CD14-positive monocyte (primary cell): ENCODE measurements around the gene MGAT4C. TPM values are rescaled to one million over a fixed set of nuclear protein-coding genes. Genes with fewer than 3 reads are reported as not detected.

Experiments used
- DNase-seq, 3 donors: peaks; one replicate each; pipeline ENCODE4 v3.0.0-alpha.2; 2011 to 2022
- H2AFZ ChIP-seq: 2 replicates; pipeline ENCODE4 v1.6.0; 2012; ENCODE audit warnings: mild to moderate bottlenecking, low read depth, low read length, inconsistent platforms; ENCODE audit not compliant: insufficient read depth, poor library complexity, severe bottlenecking
- H3K27ac ChIP-seq, 2 donors: 1 replicate in 1 of 2; 2 replicates in 1 of 2; pipeline ENCODE4 v1.5.1; 2012 to 2013; ENCODE audit warnings: low read length in 2 of 2, control low read depth in 1 of 2, inconsistent platforms in 1 of 2, low read depth in 1 of 2, mild to moderate bottlenecking in 1 of 2
- H3K27me3 ChIP-seq, 2 donors: one replicate each; pipeline versions ENCODE4 v1.6.0 to v1.6.1; 2011 to 2013; ENCODE audit warnings: low read length in 2 of 2; ENCODE audit not compliant: control insufficient read depth in 2 of 2, insufficient read depth in 2 of 2
- H3K36me3 ChIP-seq, 2 donors: replicated peaks in 1 of 2; 1 replicate in 1 of 2; 2 replicates in 1 of 2; pipeline versions ENCODE4 v1.5.1 to v1.6.1; 2012 to 2013; ENCODE audit warnings: low read length in 2 of 2, control low read depth in 1 of 2, inconsistent platforms in 1 of 2, mild to moderate bottlenecking in 1 of 2; ENCODE audit not compliant: insufficient read depth in 2 of 2, control insufficient read depth in 1 of 2
- H3K4me1 ChIP-seq, 2 donors: 1 replicate in 1 of 2; 2 replicates in 1 of 2; pipeline versions ENCODE4 v1.5.1 to v1.6.1; 2012 to 2013; ENCODE audit warnings: low read length in 2 of 2, control low read depth in 1 of 2, inconsistent platforms in 1 of 2, mild to moderate bottlenecking in 1 of 2, moderate library complexity in 1 of 2; ENCODE audit not compliant: insufficient read depth in 2 of 2, control insufficient read depth in 1 of 2
- H3K4me2 ChIP-seq: replicated peaks from 2 replicates; pipeline ENCODE3; 2012; ENCODE audit warnings: low read length, moderate library complexity, mild to moderate bottlenecking; ENCODE audit not compliant: poor library complexity, severe bottlenecking; ENCODE audit errors: extremely low read depth
- H3K4me3 ChIP-seq, 3 experiments: fragments of 200-600 bp in 1 of 3; sonication (generic) in 1 of 3; replicated peaks in 1 of 3; 1 replicate in 2 of 3; 2 replicates in 1 of 3; pipeline ENCODE4 v1.5.1; 2011 to 2013; ENCODE audit warnings: low read length in 3 of 3, mild to moderate bottlenecking in 3 of 3, control low read depth in 2 of 3, low read depth in 2 of 3, inconsistent platforms in 1 of 3, moderate library complexity in 1 of 3
- H3K79me2 ChIP-seq: 2 replicates; pipeline ENCODE4 v1.6.0; 2012; ENCODE audit warnings: mild to moderate bottlenecking, control low read depth, inconsistent platforms, low read length, moderate library complexity; ENCODE audit not compliant: insufficient read depth
- H3K9ac ChIP-seq: 2 replicates; pipeline ENCODE4 v1.6.0; 2017; ENCODE audit warnings: low read length, mild to moderate bottlenecking; ENCODE audit not compliant: insufficient read depth, poor library complexity, severe bottlenecking
- H3K9me3 ChIP-seq, 2 donors: replicated peaks in 1 of 2; 1 replicate in 1 of 2; 2 replicates in 1 of 2; pipeline versions ENCODE4 v1.5.1 to v1.6.1; 2012 to 2013; ENCODE audit warnings: low read length in 2 of 2, control low read depth in 1 of 2; ENCODE audit not compliant: control insufficient read depth in 1 of 2, insufficient read depth in 1 of 2
- H4K20me1 ChIP-seq: 2 replicates; pipeline ENCODE4 v1.6.0; 2012; ENCODE audit warnings: mild to moderate bottlenecking, low read length, control low read depth, moderate library complexity; ENCODE audit not compliant: insufficient read depth
- H3K27ac Mint-ChIP-seq, 7 donors: one replicate each; pipeline ENCODE4 v1.8.0; 2020; ENCODE audit warnings: mild to moderate bottlenecking in 7 of 7, mixed read lengths in 7 of 7, moderate library complexity in 6 of 7, inconsistent platforms in 2 of 7
- H3K27me3 Mint-ChIP-seq, 3 donors: one replicate each; pipeline ENCODE4 v1.8.0; 2021 to 2022; ENCODE audit warnings: low read depth in 3 of 3, mild to moderate bottlenecking in 3 of 3, mixed read lengths in 3 of 3, moderate library complexity in 3 of 3, inconsistent platforms in 1 of 3
- H3K36me3 Mint-ChIP-seq, 2 donors: one replicate each; pipeline ENCODE4 v1.8.0; 2020; ENCODE audit warnings: mixed read lengths in 2 of 2, inconsistent platforms in 1 of 2, mild to moderate bottlenecking in 1 of 2
- H3K4me1 Mint-ChIP-seq: one replicate; pipeline ENCODE4 v1.8.0; 2020; ENCODE audit warnings: mild to moderate bottlenecking, mixed read lengths
- H3K4me3 Mint-ChIP-seq, 2 donors: one replicate each; pipeline ENCODE4 v1.8.0; 2020; ENCODE audit warnings: mild to moderate bottlenecking in 2 of 2, mixed read lengths in 2 of 2, moderate library complexity in 1 of 2
- H3K9me3 Mint-ChIP-seq, 7 donors: one replicate each; pipeline ENCODE4 v1.8.0; 2020 to 2022; ENCODE audit warnings: mixed read lengths in 7 of 7, mild to moderate bottlenecking in 6 of 7, moderate library complexity in 6 of 7, inconsistent platforms in 2 of 7
- CTCF ChIP-seq: fragments of 200-600 bp; IDR thresholded peaks from one replicate; pipeline ENCODE4 v1.8.0; 2022; ENCODE audit warnings: antibody characterized with exemption, mild to moderate bottlenecking
- WGBS: methylation state at CpG from one replicate; pipeline ENCODE4 v1.1.5; 2013; ENCODE audit warnings: missing lambda C conversion rate; ENCODE audit not compliant: insufficient coverage; 5-methylcytosine and 5-hydroxymethylcytosine counted together
- intact Hi-C, 2 donors: fragments of 100-400 bp; cut with micrococcal nuclease; formaldehyde crosslinking; loops; one replicate each; pipeline versions ENCODE4 v1.15.0 to v1.15.1; 2023
- polyA plus RNA-seq, 3 donors: library from polyadenylated mRNA; depleted of rRNA in 1 of 3; unstranded in 2 of 3; stranded (reverse) in 1 of 3; fragments of 300-500 nt in 2 of 3; fragments of >200 nt in 1 of 3; fragmentation: Illumina TruSeq in 2 of 3; gene quantifications; 1 replicate in 2 of 3; 2 replicates in 1 of 3; pipeline ENCODE4 v1.2.3, GENCODE V29; 2012 to 2021

MGAT4C gene
- polyA plus RNA-seq, 3 donors = not detected

DNA sequence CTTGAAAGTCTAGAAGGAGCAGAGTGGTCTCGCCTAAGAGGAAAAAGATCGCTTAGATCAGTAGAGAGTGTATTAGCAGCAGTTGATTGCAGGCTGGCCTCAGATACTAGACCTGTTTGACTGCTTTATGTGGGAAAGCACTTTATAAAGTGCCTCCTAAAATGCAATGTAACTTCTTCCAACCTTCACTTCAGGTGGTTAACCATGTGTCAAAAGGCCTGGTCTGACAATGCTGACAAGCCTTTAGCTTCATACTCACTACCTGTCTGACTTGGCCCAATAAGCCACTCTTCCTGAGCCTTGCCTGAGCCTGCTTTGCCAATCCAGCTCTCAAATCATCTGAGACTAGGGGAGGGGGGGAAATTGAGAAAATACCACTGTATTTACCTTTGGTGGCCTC, 14.6 kb downstream of the MGAT4C start:
- TF ChIP-seq CTCF = no peak
- no peaks in the 10 kb centered on the region for H4K20me1 ChIP-seq
- H3K4me2 ChIP-seq = no peak overlapping the region
- H3K27me3 Mint-ChIP-seq = peaks cover 0 to 1% (median 0%) of the 10 kb centered on the region in 3 donors
- H2AFZ ChIP-seq = no peak overlapping the region
- no peak for DNase-seq
- H3K79me2 ChIP-seq = no peaks in the 10 kb centered on the region
- no peaks in the 10 kb centered on the region for H3K27me3 ChIP-seq
- no peak overlapping the region for H3K4me3 Mint-ChIP-seq
- H3K4me1 ChIP-seq = no peaks in the 10 kb centered on the region
- no peaks in the 10 kb centered on the region for H3K9me3 Mint-ChIP-seq
- H3K4me1 Mint-ChIP-seq = no peaks in the 10 kb centered on the region
- intact Hi-C loops = no loop called here
- H3K27ac Mint-ChIP-seq = no peak overlapping the region
- H3K27ac ChIP-seq = no peak overlapping the region
- whole genome bisulfite sequencing = 100% methylated on average over 2 of the region's 2 CpGs
- no peak overlapping the region for H3K9ac ChIP-seq
- no peaks in the 10 kb centered on the region for H3K36me3 ChIP-seq
- H3K4me3 ChIP-seq = no peak overlapping the region
- H3K36me3 Mint-ChIP-seq = no peaks in the 10 kb centered on the region
- no peaks in the 10 kb centered on the region for H3K9me3 ChIP-seq

GRCh38 chr12:86234316-86234855, 21.8 kb downstream of the MGAT4C start:
- intact Hi-C loops = no loop called here

More at GRCh38 chr12:86234316-86234855, 21.8 kb downstream of the MGAT4C start:
- Histone ChIP-seq H3K9ac (no peak overlapping the region), H3K9me3 (no peaks in the 10 kb centered on the region), H3K27ac (no peak overlapping the region), H3K4me1 (no peaks in the 10 kb centered on the region), H4K20me1 (no peaks in the 10 kb centered on the region), H2AFZ (no peak overlapping the region), H3K36me3 (no peaks in the 10 kb centered on the region), H3K79me2 (no peaks in the 10 kb centered on the region), H3K27me3 (no peaks in the 10 kb centered on the region), H3K4me2 (no peak overlapping the region), H3K4me3 (no peak overlapping the region)
- H3K4me1 Mint-ChIP-seq = peaks cover 2% of the 10 kb centered on the region
- WGBS = 83% methylated on average over 2 of the region's 2 CpGs
- no peak for TF ChIP-seq CTCF
- no peaks in the 10 kb centered on the region for H3K36me3 Mint-ChIP-seq
- no peak overlapping the region for H3K27ac Mint-ChIP-seq
- DNase-seq = no peak
- H3K4me3 Mint-ChIP-seq = no peak overlapping the region
- H3K9me3 Mint-ChIP-seq = no peaks in the 10 kb centered on the region
- no peaks in the 10 kb centered on the region for H3K27me3 Mint-ChIP-seq
